ENCODE measurements around the gene OLFML1. TPM values are rescaled to one million over a fixed set of nuclear protein-coding genes. Genes with fewer than 3 reads are reported as not detected.

The OLFML1 gene
- total RNA-seq, 4 donors from 2014 or later: 1.2 to 13.1 (median 6.6) TPM

DNA sequence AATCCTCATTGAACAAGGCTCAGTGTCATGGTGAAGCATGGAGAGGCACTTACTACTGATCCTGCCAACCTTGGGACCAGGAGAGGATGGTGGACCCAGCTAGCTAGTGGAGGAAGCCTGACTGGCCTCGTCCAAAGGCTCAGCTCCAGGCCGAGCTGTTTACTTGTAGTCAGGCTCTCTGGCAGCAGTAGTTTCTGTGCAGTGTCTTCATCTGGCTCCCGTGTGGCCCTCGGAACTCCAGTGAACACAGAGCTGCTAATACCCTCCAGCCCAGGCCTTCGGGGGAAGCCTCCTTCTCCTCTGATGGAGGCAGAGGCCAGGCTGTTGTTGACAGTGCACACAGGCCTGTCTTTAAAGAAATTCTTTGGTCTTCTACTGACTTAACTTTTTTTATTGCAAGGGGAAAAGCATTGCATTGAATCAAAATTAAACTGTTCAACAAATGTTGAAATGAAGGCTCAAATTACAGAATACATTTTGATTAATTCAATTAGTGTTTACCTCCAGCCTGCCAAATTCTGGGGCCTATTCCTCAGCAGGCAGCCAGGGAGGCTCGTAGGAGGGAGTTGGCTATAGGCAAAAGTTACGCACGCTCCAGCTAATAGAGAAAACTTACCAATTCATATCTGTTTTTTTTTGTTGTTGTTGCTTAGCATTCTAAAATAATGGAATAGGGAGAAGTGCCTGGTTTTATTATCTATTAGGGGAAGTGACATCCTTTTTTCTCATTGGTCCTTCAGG, 47.3 kb downstream of the OLFML1 start:
- no peak overlapping the region for H3K27ac ChIP-seq
- no peaks in the 10 kb centered on the region for H3K9me3 ChIP-seq
- peaks cover 0 to 10% (median 7%) of the 10 kb centered on the region in 4 donors for H3K4me1 ChIP-seq
- H3K27me3 ChIP-seq: no peaks in the 10 kb centered on the region
- H3K36me3 ChIP-seq: no peaks in the 10 kb centered on the region
- TF ChIP-seq POLR2A (IDR thresholded peaks at IDR 0.05) (no peak), EP300 (IDR thresholded peaks at IDR 0.05) (no peak)
- TF ChIP-seq, protein P1, sequence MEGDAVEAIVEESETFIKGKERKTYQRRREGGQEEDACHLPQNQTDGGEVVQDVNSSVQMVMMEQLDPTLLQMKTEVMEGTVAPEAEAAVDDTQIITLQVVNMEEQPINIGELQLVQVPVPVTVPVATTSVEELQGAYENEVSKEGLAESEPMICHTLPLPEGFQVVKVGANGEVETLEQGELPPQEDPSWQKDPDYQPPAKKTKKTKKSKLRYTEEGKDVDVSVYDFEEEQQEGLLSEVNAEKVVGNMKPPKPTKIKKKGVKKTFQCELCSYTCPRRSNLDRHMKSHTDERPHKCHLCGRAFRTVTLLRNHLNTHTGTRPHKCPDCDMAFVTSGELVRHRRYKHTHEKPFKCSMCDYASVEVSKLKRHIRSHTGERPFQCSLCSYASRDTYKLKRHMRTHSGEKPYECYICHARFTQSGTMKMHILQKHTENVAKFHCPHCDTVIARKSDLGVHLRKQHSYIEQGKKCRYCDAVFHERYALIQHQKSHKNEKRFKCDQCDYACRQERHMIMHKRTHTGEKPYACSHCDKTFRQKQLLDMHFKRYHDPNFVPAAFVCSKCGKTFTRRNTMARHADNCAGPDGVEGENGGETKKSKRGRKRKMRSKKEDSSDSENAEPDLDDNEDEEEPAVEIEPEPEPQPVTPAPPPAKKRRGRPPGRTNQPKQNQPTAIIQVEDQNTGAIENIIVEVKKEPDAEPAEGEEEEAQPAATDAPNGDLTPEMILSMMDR (IDR thresholded peaks at IDR 0.05): no peak
- H3K4me3 ChIP-seq: no peak overlapping the region
- 71 to 79% methylated on average over 8 of the region's 8 CpGs for WGBS, 2 donors
- no peak for DNase-seq (ENCODE audit: low spot score in 2 of 2)

DNA sequence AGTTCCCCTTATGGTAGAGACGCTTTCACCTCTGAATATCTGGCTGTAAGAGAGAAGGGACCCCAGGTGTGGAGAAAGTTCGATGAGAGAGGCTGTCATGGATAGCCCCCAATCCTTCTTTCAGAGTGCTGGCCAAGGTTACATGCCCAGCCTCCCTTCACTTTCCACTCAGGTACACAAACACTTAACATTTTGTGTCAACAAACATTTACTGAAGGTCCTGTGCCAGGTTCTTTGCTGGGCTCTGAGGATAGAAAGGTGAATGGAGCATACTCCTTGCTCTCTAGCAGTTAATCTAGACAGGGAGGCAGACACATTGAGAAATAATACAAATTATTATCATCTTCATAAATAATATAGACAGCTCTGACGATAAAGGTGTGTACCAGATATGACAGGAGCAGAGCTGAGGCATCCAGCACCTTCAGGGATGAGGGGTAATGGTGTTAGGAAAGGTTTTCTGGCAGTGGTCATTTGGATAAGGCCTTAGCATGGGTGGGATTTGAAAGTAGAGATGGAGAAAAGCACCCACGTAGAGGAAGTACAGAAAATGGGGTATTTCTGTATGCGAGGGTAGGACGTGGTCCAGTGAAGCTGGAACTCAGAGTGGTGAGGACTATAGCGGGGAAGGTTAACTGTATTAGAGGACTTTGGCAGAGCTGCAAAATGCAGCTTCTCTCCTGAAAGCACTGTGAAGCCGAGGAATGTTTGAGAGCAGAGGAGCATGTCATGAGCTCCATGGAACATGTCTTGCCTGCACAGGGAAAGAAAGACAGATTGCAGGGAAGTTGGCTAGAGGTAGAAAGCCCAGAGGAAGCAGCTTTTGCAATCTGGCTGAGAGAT, 48.1 kb downstream of the OLFML1 start:
- TF ChIP-seq, protein P1 (IDR thresholded peaks at IDR 0.05): no peak
- TF ChIP-seq EP300 (IDR thresholded peaks at IDR 0.05) (no peak), POLR2A (IDR thresholded peaks at IDR 0.05) (no peak)
- no peaks in the 10 kb centered on the region for H3K9me3 ChIP-seq
- no peak overlapping the region for H3K4me3 ChIP-seq
- no peak for DNase-seq (ENCODE audit: low spot score in 2 of 2)
- peaks cover 0 to 18% (median 11%) of the 10 kb centered on the region in 4 donors for H3K4me1 ChIP-seq
- H3K27me3 ChIP-seq: no peaks in the 10 kb centered on the region
- WGBS, 2 donors: 87 to 88% methylated on average over 8 of the region's 8 CpGs
- no peaks in the 10 kb centered on the region for H3K36me3 ChIP-seq
- H3K27ac ChIP-seq: no peak overlapping the region

DNA sequence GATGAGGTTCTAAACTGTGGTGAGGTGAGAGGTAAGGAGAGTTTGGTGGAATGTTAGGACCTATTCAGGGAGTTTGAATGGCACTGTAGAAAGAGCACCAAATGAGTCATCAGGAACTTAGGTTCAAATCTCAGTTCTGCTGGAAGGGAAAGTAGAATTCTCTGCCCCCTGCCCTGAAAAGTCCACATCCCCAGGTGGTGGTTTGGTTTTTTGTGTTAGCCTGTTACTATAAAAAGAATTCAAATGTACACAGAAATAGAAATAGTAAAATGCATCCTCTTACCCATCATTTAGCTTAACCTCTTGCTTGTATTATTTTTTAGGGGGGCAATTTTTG, 48.7 kb downstream of the OLFML1 start:
- DNase-seq (ENCODE audit: low spot score in 2 of 2): no peak
- Histone ChIP-seq H3K4me3 (no peak overlapping the region), H3K27me3 (no peaks in the 10 kb centered on the region), H3K27ac (no peak overlapping the region), H3K36me3 (no peaks in the 10 kb centered on the region), H3K9me3 (no peaks in the 10 kb centered on the region), H3K4me1 (peaks cover 0 to 23% (median 13%) of the 10 kb centered on the region in 4 donors)
- TF ChIP-seq, protein P1 (IDR thresholded peaks at IDR 0.05): no peak
- TF ChIP-seq EP300 (IDR thresholded peaks at IDR 0.05): no peak
- no peak for TF ChIP-seq POLR2A (IDR thresholded peaks at IDR 0.05)

DNA sequence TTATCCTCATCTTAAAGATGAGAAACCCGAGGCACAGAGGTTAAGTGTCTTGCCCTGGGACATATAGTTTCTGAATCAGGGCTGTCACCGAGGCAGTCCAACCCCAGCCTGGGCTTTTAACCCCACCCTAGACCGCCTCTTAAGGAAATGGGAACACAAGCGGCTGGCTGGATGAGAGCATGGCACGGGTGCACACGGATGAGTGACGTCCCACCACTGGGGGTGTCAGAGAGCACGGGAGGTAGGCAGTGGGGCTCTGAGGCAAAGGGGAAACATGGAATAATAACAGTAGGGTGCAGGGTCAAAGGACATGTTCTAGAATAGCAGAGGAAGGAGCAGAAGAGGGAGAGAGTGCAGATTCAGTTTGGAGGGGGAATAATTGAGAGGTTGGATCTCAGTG, 50.8 kb downstream of the OLFML1 start:
- Histone ChIP-seq H3K36me3 (no peaks in the 10 kb centered on the region), H3K4me3 (no peak overlapping the region), H3K27me3 (no peaks in the 10 kb centered on the region), H3K27ac (no peak overlapping the region), H3K4me1 (peaks cover 0 to 19% (median 8%) of the 10 kb centered on the region in 4 donors), H3K9me3 (no peaks in the 10 kb centered on the region)
- WGBS, 2 donors: 27 to 32% methylated on average over 8 of the region's 8 CpGs
- no peak for DNase-seq (ENCODE audit: low spot score in 2 of 2)
- TF ChIP-seq, protein P1 (IDR thresholded peaks at IDR 0.05): peak in 2 of 5 experiments; percentile 13 to 18
- TF ChIP-seq POLR2A (IDR thresholded peaks at IDR 0.05): no peak

DNA sequence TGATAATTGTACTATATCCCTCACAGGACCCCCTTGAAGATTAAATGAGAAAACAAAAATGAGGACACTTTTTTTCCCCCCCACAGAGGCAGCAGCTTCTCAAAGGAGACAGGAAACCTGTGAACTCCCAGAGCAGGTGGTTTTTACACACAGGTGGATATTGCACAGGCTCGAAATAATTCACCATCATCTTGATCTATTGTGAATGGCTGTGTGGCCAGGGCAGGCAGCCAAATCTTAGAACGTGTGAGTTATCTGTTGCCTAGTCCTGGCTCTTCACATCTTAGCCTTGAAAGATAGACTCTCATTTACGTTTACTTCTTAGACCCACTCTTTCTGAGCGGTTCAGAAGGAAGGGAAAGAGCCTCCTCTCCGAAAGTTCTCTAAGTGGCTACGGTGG, 52.0 kb downstream of the OLFML1 start:
- H3K27ac ChIP-seq: peak overlapping the region in 2 of 4 donors; percentile 30 to 52
- no peaks in the 10 kb centered on the region for H3K36me3 ChIP-seq
- H3K27me3 ChIP-seq: no peaks in the 10 kb centered on the region
- H3K4me1 ChIP-seq: peaks cover 0 to 18% (median 7%) of the 10 kb centered on the region in 4 donors
- no peaks in the 10 kb centered on the region for H3K9me3 ChIP-seq
- TF ChIP-seq POLR2A (IDR thresholded peaks at IDR 0.05): no peak
- H3K4me3 ChIP-seq: no peak overlapping the region
- no peak for DNase-seq (ENCODE audit: low spot score in 2 of 2)
- 72 to 86% methylated on average over 6 of the region's 6 CpGs for WGBS, 2 donors

Data from tibial nerve (tissue), 4 donors.